Measurements from ENCODE around the gene OPRD1. TPM values are rescaled to one million over a fixed set of nuclear protein-coding genes. Genes with fewer than 3 reads are reported as not detected.
"Not testable (repeated sequence)": the region's sequence is repeated elsewhere in the genome, so short reads cannot be mapped to it uniquely, and the experiment has no call there.

The OPRD1 gene
- 0.05 TPM for total RNA-seq
- polyA plus RNA-seq = not detected

- Histone ChIP-seq H3K27ac (ENCODE audit: low read depth) (no peak within 1 kb of the TSS), H3K36me3 (ENCODE audit: insufficient read depth) (no peaks in the 10 kb centered on the region), H3K4me1 (ENCODE audit: insufficient read depth) (peaks cover 2% of the 10 kb centered on the region), H3K4me3 (ENCODE audit: low read depth, low read length) (no peak within 1 kb of the TSS)
- no peak for DNase-seq (ENCODE audit: extremely low spot score)
- WGBS = 3% methylated on average over 108 of the region's 108 CpGs
Observed at GRCh38 chr1:28811766-28812668, at the start of gene OPRD1. OPRD1 (plus strand) TSS chr1:28812170; CDS start chr1:28812384, 214 bp downstream.

DNA sequence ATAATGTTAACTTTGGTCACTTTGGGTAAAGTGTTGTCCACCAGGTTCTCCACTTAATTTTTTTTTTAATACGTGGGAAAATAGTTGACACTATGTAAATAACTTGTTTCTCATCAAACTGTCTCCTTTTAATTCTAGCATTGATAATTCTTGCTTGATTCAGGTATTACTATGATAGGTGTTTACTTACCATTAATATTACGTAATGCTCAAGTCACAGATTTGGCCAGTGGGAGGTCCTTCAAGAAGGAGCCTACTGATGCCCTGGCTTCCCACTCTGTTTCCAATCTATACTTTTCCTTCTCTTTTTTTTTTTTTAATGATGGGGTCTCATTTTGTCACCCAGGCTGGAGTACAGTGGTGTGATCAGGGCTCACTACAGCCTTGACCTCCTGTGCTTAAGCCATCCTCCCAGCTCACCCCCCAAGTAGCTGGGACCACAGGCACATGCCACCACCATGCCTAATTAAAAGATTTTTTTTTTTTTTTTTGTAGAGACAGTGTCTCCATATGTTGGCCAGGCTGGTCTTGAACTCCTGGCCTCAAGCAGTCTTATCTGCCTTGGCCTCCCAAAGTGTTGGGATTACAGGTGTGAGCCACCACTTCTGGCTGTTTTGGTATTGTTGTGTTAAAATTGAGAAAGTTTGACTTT lies 45.3 kb upstream of the OPRD1 start:
- 96% methylated on average over 2 of the region's 2 CpGs for WGBS
- no peak overlapping the region for H3K27ac ChIP-seq (ENCODE audit: low read depth)
- H3K4me1 ChIP-seq (ENCODE audit: insufficient read depth) = no peaks in the 10 kb centered on the region
- DNase-seq (ENCODE audit: extremely low spot score) = no peak
- peaks cover 2% of the 10 kb centered on the region for H3K36me3 ChIP-seq (ENCODE audit: insufficient read depth)
- no peak overlapping the region for H3K4me3 ChIP-seq (ENCODE audit: low read depth, low read length)

DNA sequence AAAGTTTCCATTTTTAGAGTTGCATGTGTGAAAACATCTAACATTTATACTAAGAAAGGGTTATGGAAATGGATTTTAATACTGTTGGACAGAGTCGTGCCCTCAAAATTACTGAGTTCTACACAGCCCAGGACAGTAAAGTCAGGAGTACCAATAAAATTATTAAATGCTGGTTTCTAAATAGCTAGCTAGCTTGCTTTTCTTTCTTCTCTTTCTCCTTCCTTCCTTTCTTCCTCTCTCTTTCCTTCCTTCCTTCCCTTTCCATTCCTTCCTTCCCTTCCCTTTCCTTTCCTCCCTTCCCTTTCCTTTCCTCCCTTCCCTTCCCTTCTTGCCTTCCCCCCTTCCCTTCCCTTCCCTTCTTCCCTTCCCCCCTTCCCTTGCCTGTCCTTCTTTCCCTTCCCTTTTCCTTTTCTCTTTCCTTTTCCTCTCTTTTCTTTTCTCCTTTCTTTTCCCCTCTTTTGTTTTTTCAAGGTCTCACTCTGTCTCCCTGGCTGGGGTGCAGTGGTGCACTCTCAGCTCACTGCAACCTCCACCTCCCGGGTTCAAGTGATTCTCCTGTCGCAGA lies 41.3 kb upstream of the OPRD1 start:
- DNase-seq (ENCODE audit: extremely low spot score) = no peak
- no peaks in the 10 kb centered on the region for H3K4me1 ChIP-seq (ENCODE audit: insufficient read depth)
- 92% methylated on average over 3 of the region's 3 CpGs for WGBS
- H3K36me3 ChIP-seq (ENCODE audit: insufficient read depth) = peaks cover 2% of the 10 kb centered on the region
- no peak overlapping the region for H3K4me3 ChIP-seq (ENCODE audit: low read depth, low read length)
- no peak overlapping the region for H3K27ac ChIP-seq (ENCODE audit: low read depth)

DNA sequence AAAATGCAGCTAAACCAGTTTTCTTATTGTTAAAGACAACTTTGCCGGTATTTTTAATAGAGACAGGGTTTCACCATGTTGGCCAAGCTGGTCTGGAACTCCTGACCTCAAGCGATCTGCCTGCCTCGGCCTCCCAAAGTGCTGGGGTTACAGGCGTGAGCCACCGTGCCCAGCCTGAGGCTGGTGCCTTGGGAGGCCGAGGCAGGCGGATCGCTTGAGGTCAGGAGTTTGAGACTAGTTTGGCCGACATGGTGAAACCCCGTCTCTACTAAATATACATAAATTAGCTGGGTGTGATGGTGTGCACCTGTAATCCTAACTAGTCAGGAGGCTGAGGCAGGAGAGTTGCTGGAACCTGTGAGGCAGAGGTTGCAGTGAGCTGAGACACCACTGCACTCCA lies 40.0 kb upstream of the OPRD1 start:
- WGBS = 91% methylated on average over 10 of the region's 10 CpGs
- DNase-seq (ENCODE audit: extremely low spot score); H3K27ac ChIP-seq (ENCODE audit: low read depth); H3K36me3 ChIP-seq (ENCODE audit: insufficient read depth); H3K4me3 ChIP-seq (ENCODE audit: low read depth, low read length); H3K4me1 ChIP-seq (ENCODE audit: insufficient read depth): not testable (repeated sequence)

- H3K36me3 ChIP-seq (ENCODE audit: insufficient read depth) = peaks cover 2% of the 10 kb centered on the region
- no peak overlapping the region for H3K4me3 ChIP-seq (ENCODE audit: low read depth, low read length)
- no peaks in the 10 kb centered on the region for H3K4me1 ChIP-seq (ENCODE audit: insufficient read depth)
- WGBS = 92% methylated on average over 3 of the region's 3 CpGs
- DNase-seq (ENCODE audit: extremely low spot score) = no peak
- H3K27ac ChIP-seq (ENCODE audit: low read depth) = no peak overlapping the region
Observed at GRCh38 chr1:28773105-28773504, 38.9 kb upstream of the OPRD1 start.

GRCh38 chr1:28775121-28775942 lies 36.6 kb upstream of the OPRD1 start:
- 18% methylated on average over 39 of the region's 39 CpGs for WGBS
- no peaks in the 10 kb centered on the region for H3K4me1 ChIP-seq (ENCODE audit: insufficient read depth)
- peak; percentile 17 for DNase-seq (ENCODE audit: extremely low spot score)
- peak overlapping the region; percentile 23 for H3K27ac ChIP-seq (ENCODE audit: low read depth)
- H3K36me3 ChIP-seq (ENCODE audit: insufficient read depth) = no peaks in the 10 kb centered on the region
- H3K4me3 ChIP-seq (ENCODE audit: low read depth, low read length) = peak overlapping the region; percentile 24

- H3K4me1 ChIP-seq (ENCODE audit: insufficient read depth) = no peaks in the 10 kb centered on the region
- no peaks in the 10 kb centered on the region for H3K36me3 ChIP-seq (ENCODE audit: insufficient read depth)
- DNase-seq (ENCODE audit: extremely low spot score) = no peak
- H3K4me3 ChIP-seq (ENCODE audit: low read depth, low read length) = no peak overlapping the region
- H3K27ac ChIP-seq (ENCODE audit: low read depth) = no peak overlapping the region
- WGBS = 97% methylated on average over 17 of the region's 17 CpGs
Observed at GRCh38 chr1:28776341-28776740, 35.6 kb upstream of the OPRD1 start.

DNA sequence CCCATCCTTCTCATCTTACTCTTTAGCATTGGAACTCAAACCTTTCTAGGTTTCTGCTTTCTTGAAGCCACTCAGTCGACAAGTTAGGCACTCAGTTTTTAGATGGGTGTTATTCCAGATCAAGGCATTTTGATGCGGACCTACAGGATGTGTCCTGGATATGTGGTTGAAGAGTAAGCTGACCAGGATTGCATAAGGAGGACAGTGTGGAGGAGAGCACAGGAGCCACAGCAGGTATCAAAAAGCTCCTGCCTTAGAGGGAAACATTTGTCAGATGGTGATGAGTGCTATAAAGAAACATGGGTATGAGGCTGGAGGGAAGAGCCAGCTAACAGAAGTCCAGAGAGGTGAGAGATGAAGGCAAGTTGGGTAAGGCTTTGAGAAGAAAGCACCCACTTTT lies 33.9 kb upstream of the OPRD1 start:
- Histone ChIP-seq H3K36me3 (ENCODE audit: insufficient read depth) (no peaks in the 10 kb centered on the region), H3K4me3 (ENCODE audit: low read depth, low read length) (no peak overlapping the region), H3K4me1 (ENCODE audit: insufficient read depth) (no peaks in the 10 kb centered on the region), H3K27ac (ENCODE audit: low read depth) (no peak overlapping the region)
- WGBS = 90% methylated on average over 2 of the region's 2 CpGs
- no peak for DNase-seq (ENCODE audit: extremely low spot score)

GRCh38 chr1:28779751-28780408 lies 32.1 kb upstream of the OPRD1 start:
- no peak overlapping the region for H3K4me3 ChIP-seq (ENCODE audit: low read depth, low read length)
- whole genome bisulfite sequencing = 89% methylated on average over 6 of the region's 6 CpGs
- DNase-seq (ENCODE audit: extremely low spot score) = no peak

GRCh38 chr1:28781305-28781704 lies 30.7 kb upstream of the OPRD1 start:
- DNase-seq (ENCODE audit: extremely low spot score) = no peak
- 72% methylated on average over 11 of the region's 11 CpGs for WGBS

More at GRCh38 chr1:28779751-28780408, 32.1 kb upstream of the OPRD1 start:
- H3K36me3 ChIP-seq (ENCODE audit: insufficient read depth) = no peaks in the 10 kb centered on the region
- no peaks in the 10 kb centered on the region for H3K4me1 ChIP-seq (ENCODE audit: insufficient read depth)
- H3K27ac ChIP-seq (ENCODE audit: low read depth) = no peak overlapping the region

DNA sequence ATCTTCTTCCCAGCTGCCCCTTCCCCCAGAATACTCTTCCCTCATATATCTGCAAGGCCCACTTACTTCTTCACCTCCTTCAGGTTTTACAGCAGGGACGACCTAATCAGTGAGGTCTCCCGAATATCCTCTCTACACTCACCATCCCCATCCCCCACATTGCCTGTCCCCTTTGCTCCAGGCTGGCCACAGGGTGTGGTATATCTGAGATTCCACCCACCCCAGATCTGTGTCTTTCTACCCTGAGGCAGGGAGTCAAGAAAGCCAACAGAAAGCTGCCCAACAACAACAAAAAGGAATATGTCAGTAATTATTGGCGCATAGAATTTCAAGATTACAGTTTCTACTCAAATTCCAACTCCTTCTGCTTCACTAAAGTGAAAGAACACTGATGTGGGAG lies 30.0 kb upstream of the OPRD1 start:
- Histone ChIP-seq H3K36me3 (ENCODE audit: insufficient read depth) (no peaks in the 10 kb centered on the region), H3K4me1 (ENCODE audit: insufficient read depth) (no peaks in the 10 kb centered on the region), H3K4me3 (ENCODE audit: low read depth, low read length) (no peak overlapping the region), H3K27ac (ENCODE audit: low read depth) (no peak overlapping the region)
- WGBS = 66% methylated on average over 3 of the region's 3 CpGs
- no peak for DNase-seq (ENCODE audit: extremely low spot score)

More at GRCh38 chr1:28781305-28781704, 30.7 kb upstream of the OPRD1 start:
- H3K4me3 ChIP-seq (ENCODE audit: low read depth, low read length) = no peak overlapping the region
- no peaks in the 10 kb centered on the region for H3K4me1 ChIP-seq (ENCODE audit: insufficient read depth)
- H3K27ac ChIP-seq (ENCODE audit: low read depth) = no peak overlapping the region
- H3K36me3 ChIP-seq (ENCODE audit: insufficient read depth) = no peaks in the 10 kb centered on the region

DNA sequence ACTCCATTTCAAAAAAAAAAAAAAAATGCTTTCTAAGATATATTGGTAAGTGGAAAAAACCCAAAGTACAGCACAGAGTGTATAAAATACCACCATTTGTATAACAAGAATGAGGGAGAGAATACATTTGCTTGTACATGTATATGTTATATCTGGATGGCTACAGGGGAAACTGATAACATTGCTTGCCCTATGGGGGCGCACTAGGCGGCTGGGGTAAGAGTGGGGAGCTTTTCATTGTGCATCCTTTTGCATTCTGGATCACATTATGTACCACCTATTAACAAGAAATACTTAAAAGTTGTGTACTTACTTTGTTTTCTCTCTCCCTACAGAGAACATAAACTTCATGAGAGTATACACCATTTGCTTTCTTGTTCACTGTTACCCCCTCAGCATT lies 28.6 kb upstream of the OPRD1 start:
- no peaks in the 10 kb centered on the region for H3K4me1 ChIP-seq (ENCODE audit: insufficient read depth)
- no peaks in the 10 kb centered on the region for H3K36me3 ChIP-seq (ENCODE audit: insufficient read depth)
- no peak overlapping the region for H3K27ac ChIP-seq (ENCODE audit: low read depth)
- WGBS = 80% methylated on average over 2 of the region's 2 CpGs
- no peak for DNase-seq (ENCODE audit: extremely low spot score)
- no peak overlapping the region for H3K4me3 ChIP-seq (ENCODE audit: low read depth, low read length)

- WGBS = 91% methylated on average over 9 of the region's 9 CpGs
Observed at GRCh38 chr1:28789412-28789811, 22.6 kb upstream of the OPRD1 start.

More at GRCh38 chr1:28789412-28789811, 22.6 kb upstream of the OPRD1 start:
- DNase-seq (ENCODE audit: extremely low spot score) = no peak
- no peaks in the 10 kb centered on the region for H3K36me3 ChIP-seq (ENCODE audit: insufficient read depth)
- no peak overlapping the region for H3K27ac ChIP-seq (ENCODE audit: low read depth)
- no peaks in the 10 kb centered on the region for H3K4me1 ChIP-seq (ENCODE audit: insufficient read depth)
- H3K4me3 ChIP-seq (ENCODE audit: low read depth, low read length) = no peak overlapping the region

Data from urinary bladder (tissue), 4 donors.